Stimulated activated naive B cell treated with anti-CD40 and anti-IgM and Interleukin-4, amounts not matched to agents 10 μg/mL and 1 μg/mL and 100 μg/mL, for 72 hours (primary cell): Measurements from ENCODE around the gene FSTL4.

ENCODE experiments used
- ATAC-seq, 2 donors: fragments of 150-1000 bp; cut with Tn5 transposase; replicated peaks; 2 replicates each; pipeline ENCODE4 v1.10.0; 2021; ENCODE audit warnings: moderate library complexity in 1 of 2
- DNase-seq: peaks from one replicate; pipeline ENCODE4 v3.0.0; 2021
- H3K27ac Mint-ChIP-seq: one replicate; pipeline ENCODE4 v1.8.0; 2022; ENCODE audit warnings: mild to moderate bottlenecking, mixed read lengths
- H3K27me3 Mint-ChIP-seq, 2 donors: one replicate each; pipeline ENCODE4 v1.8.0; 2022; ENCODE audit warnings: mixed read lengths in 2 of 2
- H3K36me3 Mint-ChIP-seq, 2 donors: one replicate each; pipeline ENCODE4 v1.8.0; 2022; ENCODE audit warnings: mixed read lengths in 2 of 2, mild to moderate bottlenecking in 1 of 2
- H3K4me1 Mint-ChIP-seq, 2 donors: one replicate each; pipeline ENCODE4 v1.8.0; 2022; ENCODE audit warnings: mixed read lengths in 2 of 2, mild to moderate bottlenecking in 1 of 2
- H3K4me3 Mint-ChIP-seq, 2 donors: one replicate each; pipeline ENCODE4 v1.8.0; 2022; ENCODE audit warnings: mild to moderate bottlenecking in 2 of 2, mixed read lengths in 2 of 2, moderate library complexity in 1 of 2
- H3K9me3 Mint-ChIP-seq, 2 donors: one replicate each; pipeline ENCODE4 v1.8.0; 2022; ENCODE audit warnings: mixed read lengths in 2 of 2, mild to moderate bottlenecking in 1 of 2

FSTL4 gene

GRCh38 chr5:133277744-133278143 is 334.6 kb downstream of the FSTL4 start:
- DNase-seq = no peak
- no peaks in the 10 kb centered on the region for H3K36me3 Mint-ChIP-seq
- no peaks in the 10 kb centered on the region for H3K27me3 Mint-ChIP-seq
- ATAC-seq = no peak
- no peaks in the 10 kb centered on the region for H3K9me3 Mint-ChIP-seq
- H3K27ac Mint-ChIP-seq = no peak overlapping the region
- H3K4me3 Mint-ChIP-seq = no peak overlapping the region
- no peaks in the 10 kb centered on the region for H3K4me1 Mint-ChIP-seq

DNA sequence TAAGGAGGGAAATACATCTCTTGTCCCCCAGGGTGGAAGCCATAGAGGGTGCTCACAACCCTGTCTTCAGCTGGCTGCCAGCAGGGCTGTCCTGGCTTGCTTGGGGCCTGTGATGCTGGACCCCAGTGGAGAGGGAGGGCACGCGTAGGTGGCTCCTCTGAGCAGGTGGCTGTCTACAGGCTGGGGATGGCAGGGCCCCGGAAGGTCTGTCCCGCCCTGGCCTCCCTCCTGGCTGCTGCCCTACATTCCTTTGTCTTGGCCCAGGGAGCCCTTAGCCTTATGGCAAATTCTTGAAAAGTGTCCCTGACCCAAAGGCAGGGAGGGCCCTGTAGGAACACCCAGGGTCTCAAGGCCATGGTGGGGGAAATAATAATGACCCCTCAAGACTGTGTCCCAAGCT is 336.2 kb downstream of the FSTL4 start:
- Mint-ChIP-seq H3K27ac (no peak overlapping the region), H3K4me1 (no peaks in the 10 kb centered on the region), H3K36me3 (no peaks in the 10 kb centered on the region), H3K9me3 (no peaks in the 10 kb centered on the region), H3K27me3 (no peaks in the 10 kb centered on the region), H3K4me3 (no peak overlapping the region)
- DNase-seq = no peak
- no peak for ATAC-seq

DNA sequence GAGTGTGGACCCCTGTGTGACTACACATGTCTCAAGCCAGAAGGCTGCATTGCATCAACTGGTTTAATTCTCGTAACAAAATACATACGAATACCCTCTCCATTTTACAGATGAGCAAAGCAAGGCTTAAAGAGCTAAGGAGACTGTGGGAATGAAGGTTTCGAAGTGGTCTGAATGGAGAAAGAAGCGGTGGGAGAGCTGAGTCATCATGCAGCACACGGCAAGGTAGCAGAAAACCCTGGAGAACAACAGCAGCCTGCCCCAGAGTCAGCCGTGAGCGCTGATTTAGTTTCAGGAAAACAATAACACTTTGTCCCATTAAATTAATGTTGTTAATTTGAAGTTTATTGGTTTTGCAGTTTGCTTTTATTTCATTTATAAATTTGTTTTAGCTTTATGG is 336.7 kb downstream of the FSTL4 start:
- H3K27ac Mint-ChIP-seq = no peak overlapping the region
- H3K4me3 Mint-ChIP-seq = no peak overlapping the region
- peaks cover 0 to 4% of the 10 kb centered on the region in 2 donors for H3K27me3 Mint-ChIP-seq
- no peaks in the 10 kb centered on the region for H3K4me1 Mint-ChIP-seq
- no peaks in the 10 kb centered on the region for H3K36me3 Mint-ChIP-seq
- no peak for ATAC-seq
- no peak for DNase-seq
- no peaks in the 10 kb centered on the region for H3K9me3 Mint-ChIP-seq

GRCh38 chr5:133274597-133274935 is 337.8 kb downstream of the FSTL4 start:
- no peak overlapping the region for H3K4me3 Mint-ChIP-seq
- no peaks in the 10 kb centered on the region for H3K36me3 Mint-ChIP-seq
- H3K27ac Mint-ChIP-seq = no peak overlapping the region
- DNase-seq = no peak
- no peaks in the 10 kb centered on the region for H3K4me1 Mint-ChIP-seq
- H3K27me3 Mint-ChIP-seq = peaks cover 0 to 5% of the 10 kb centered on the region in 2 donors
- no peaks in the 10 kb centered on the region for H3K9me3 Mint-ChIP-seq
- ATAC-seq = no peak

GRCh38 chr5:133273661-133274596 is 338.4 kb downstream of the FSTL4 start:
- Mint-ChIP-seq H3K27ac (no peak overlapping the region), H3K36me3 (no peaks in the 10 kb centered on the region), H3K4me1 (no peaks in the 10 kb centered on the region), H3K4me3 (no peak overlapping the region), H3K9me3 (no peaks in the 10 kb centered on the region), H3K27me3 (peaks cover 0 to 5% of the 10 kb centered on the region in 2 donors)
- ATAC-seq (no peak), DNase-seq (no peak)

- Mint-ChIP-seq H3K27me3 (peaks cover 0 to 5% of the 10 kb centered on the region in 2 donors), H3K27ac (no peak overlapping the region), H3K4me3 (no peak overlapping the region), H3K4me1 (peaks cover 3 to 5% of the 10 kb centered on the region in 2 donors), H3K36me3 (no peaks in the 10 kb centered on the region), H3K9me3 (no peaks in the 10 kb centered on the region)
- DNase-seq (no peak), ATAC-seq (no peak)
Measured at GRCh38 chr5:133272345-133272744, 340.0 kb downstream of the FSTL4 start.

DNA sequence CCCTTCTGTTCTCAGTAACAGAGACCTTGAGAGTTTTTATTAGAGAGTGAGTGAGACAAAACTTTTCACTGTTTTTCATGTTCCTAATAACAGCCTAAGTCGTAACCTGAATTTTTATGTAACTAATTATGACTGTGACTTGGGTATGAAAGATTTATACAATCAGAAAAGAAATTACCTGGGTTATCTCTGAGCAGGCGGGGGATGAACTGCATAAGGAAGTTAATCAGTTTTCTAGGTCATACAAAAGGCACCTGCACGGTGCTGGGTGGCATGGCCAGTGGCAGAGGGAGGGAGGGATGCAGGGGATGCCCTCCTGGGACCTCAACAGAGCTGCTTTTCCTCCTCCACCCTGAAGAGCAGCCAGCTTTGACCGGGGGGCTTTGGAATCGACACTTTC is 340.7 kb downstream of the FSTL4 start:
- Mint-ChIP-seq H3K9me3 (no peaks in the 10 kb centered on the region), H3K4me1 (peaks cover 6 to 11% of the 10 kb centered on the region in 2 donors), H3K27ac (no peak overlapping the region), H3K36me3 (no peaks in the 10 kb centered on the region), H3K4me3 (no peak overlapping the region), H3K27me3 (peaks cover 4 to 10% of the 10 kb centered on the region in 2 donors)
- ATAC-seq (no peak), DNase-seq (no peak)

GRCh38 chr5:133269691-133270090 is 342.6 kb downstream of the FSTL4 start:
- no peaks in the 10 kb centered on the region for H3K36me3 Mint-ChIP-seq
- DNase-seq (no peak), ATAC-seq (no peak)
- H3K4me1 Mint-ChIP-seq = peaks cover 8 to 19% of the 10 kb centered on the region in 2 donors
- H3K27ac Mint-ChIP-seq = no peak overlapping the region
- no peak overlapping the region for H3K4me3 Mint-ChIP-seq
- no peaks in the 10 kb centered on the region for H3K9me3 Mint-ChIP-seq
- peaks cover 4 to 16% of the 10 kb centered on the region in 2 donors for H3K27me3 Mint-ChIP-seq

GRCh38 chr5:133267601-133268000 is 344.7 kb downstream of the FSTL4 start:
- H3K4me1 Mint-ChIP-seq = peaks cover 10 to 31% of the 10 kb centered on the region in 2 donors
- ATAC-seq = no peak
- H3K27ac Mint-ChIP-seq = no peak overlapping the region

GRCh38 chr5:133266966-133267365 is 345.4 kb downstream of the FSTL4 start:
- Mint-ChIP-seq H3K36me3 (no peaks in the 10 kb centered on the region), H3K4me1 (peaks cover 10 to 31% of the 10 kb centered on the region in 2 donors), H3K9me3 (no peaks in the 10 kb centered on the region), H3K4me3 (no peak overlapping the region), H3K27me3 (peaks cover 4 to 27% of the 10 kb centered on the region in 2 donors), H3K27ac (no peak overlapping the region)
- DNase-seq (no peak), ATAC-seq (no peak)

More at GRCh38 chr5:133267601-133268000, 344.7 kb downstream of the FSTL4 start:
- Mint-ChIP-seq H3K9me3 (no peaks in the 10 kb centered on the region), H3K27me3 (peaks cover 4 to 27% of the 10 kb centered on the region in 2 donors), H3K36me3 (no peaks in the 10 kb centered on the region), H3K4me3 (no peak overlapping the region)
- no peak for DNase-seq

GRCh38 chr5:133266527-133266878 is 345.8 kb downstream of the FSTL4 start:
- Mint-ChIP-seq H3K27me3 (peaks cover 4 to 27% of the 10 kb centered on the region in 2 donors), H3K4me3 (no peak overlapping the region), H3K27ac (no peak overlapping the region), H3K36me3 (no peaks in the 10 kb centered on the region), H3K9me3 (no peaks in the 10 kb centered on the region), H3K4me1 (peaks cover 10 to 31% of the 10 kb centered on the region in 2 donors)
- ATAC-seq = no peak
- no peak for DNase-seq

DNA sequence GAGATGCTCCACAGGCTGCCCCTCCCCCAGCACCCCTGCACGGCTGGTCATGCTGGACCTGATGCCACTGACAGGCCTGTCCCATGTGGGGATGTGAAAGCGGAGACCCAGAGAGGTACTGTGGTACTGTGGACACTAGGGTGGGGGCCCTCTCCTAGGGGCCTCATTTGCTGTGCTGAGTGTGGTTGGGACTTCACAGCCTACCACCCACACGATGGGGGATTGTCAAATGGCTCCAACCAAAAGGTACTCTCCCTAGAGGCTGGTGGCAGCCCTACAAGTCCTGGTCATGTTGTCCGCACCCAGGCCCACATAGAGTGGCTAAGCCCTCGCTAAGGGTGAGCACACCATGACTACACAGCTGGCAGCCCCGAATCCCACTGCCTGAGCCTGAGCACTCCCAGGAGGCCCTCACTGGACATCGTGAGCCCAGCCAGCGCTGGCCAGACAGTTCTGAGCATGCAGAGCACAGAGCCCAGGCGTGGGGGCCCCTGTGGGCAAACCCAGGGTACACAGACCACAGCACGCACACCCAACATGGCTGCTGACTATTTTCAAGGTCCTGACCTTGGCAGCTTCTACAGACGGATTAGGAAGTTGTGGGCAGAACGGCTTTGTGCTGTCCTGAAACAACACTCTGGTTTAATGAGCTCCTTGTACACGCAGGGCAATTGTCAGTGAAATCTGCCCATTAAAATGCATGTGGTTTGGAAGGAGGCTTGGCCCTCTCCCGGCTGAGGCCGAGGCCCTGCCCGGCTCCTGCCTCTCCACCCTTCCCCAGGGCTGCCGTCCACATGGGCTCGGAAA is 346.4 kb downstream of the FSTL4 start:
- H3K36me3 Mint-ChIP-seq = no peaks in the 10 kb centered on the region
- no peaks in the 10 kb centered on the region for H3K9me3 Mint-ChIP-seq
- peaks cover 10 to 31% of the 10 kb centered on the region in 2 donors for H3K4me1 Mint-ChIP-seq
- DNase-seq (peak; percentile 29), ATAC-seq (peak; percentile 72 to 84)
- H3K4me3 Mint-ChIP-seq = no peak overlapping the region
- H3K27me3 Mint-ChIP-seq = peaks cover 4 to 26% of the 10 kb centered on the region in 2 donors
- H3K27ac Mint-ChIP-seq = no peak overlapping the region

- H3K27ac Mint-ChIP-seq = peak overlapping the region; percentile 45
- DNase-seq (peak; percentile 20), ATAC-seq (peak; percentile 73 to 81)
- H3K9me3 Mint-ChIP-seq = no peaks in the 10 kb centered on the region
- peaks cover 10 to 31% of the 10 kb centered on the region in 2 donors for H3K4me1 Mint-ChIP-seq
- H3K36me3 Mint-ChIP-seq = no peaks in the 10 kb centered on the region
- peaks cover 4 to 22% of the 10 kb centered on the region in 2 donors for H3K27me3 Mint-ChIP-seq
- H3K4me3 Mint-ChIP-seq = no peak overlapping the region
Measured at GRCh38 chr5:133265257-133265656, 347.1 kb downstream of the FSTL4 start.

- ATAC-seq = no peak
- peaks cover 11 to 22% of the 10 kb centered on the region in 2 donors for H3K27me3 Mint-ChIP-seq
- H3K4me1 Mint-ChIP-seq = peaks cover 12 to 30% of the 10 kb centered on the region in 2 donors
- no peaks in the 10 kb centered on the region for H3K9me3 Mint-ChIP-seq
- DNase-seq = no peak
- peak overlapping the region; percentile 1 for H3K27ac Mint-ChIP-seq
- H3K36me3 Mint-ChIP-seq = no peaks in the 10 kb centered on the region
- no peak overlapping the region for H3K4me3 Mint-ChIP-seq
Measured at GRCh38 chr5:133262690-133263089, 349.7 kb downstream of the FSTL4 start.
